ENCODE measurements around the gene ANKMY1.

Gene ANKMY1

GRCh38 chr2:240434728-240435456 lies 122.9 kb downstream of the ANKMY1 start:
- no peak for DNase-seq (ENCODE audit: low spot score)

GRCh38 chr2:240433973-240434727 lies 123.6 kb downstream of the ANKMY1 start:
- no peak for DNase-seq (ENCODE audit: low spot score)

DNA sequence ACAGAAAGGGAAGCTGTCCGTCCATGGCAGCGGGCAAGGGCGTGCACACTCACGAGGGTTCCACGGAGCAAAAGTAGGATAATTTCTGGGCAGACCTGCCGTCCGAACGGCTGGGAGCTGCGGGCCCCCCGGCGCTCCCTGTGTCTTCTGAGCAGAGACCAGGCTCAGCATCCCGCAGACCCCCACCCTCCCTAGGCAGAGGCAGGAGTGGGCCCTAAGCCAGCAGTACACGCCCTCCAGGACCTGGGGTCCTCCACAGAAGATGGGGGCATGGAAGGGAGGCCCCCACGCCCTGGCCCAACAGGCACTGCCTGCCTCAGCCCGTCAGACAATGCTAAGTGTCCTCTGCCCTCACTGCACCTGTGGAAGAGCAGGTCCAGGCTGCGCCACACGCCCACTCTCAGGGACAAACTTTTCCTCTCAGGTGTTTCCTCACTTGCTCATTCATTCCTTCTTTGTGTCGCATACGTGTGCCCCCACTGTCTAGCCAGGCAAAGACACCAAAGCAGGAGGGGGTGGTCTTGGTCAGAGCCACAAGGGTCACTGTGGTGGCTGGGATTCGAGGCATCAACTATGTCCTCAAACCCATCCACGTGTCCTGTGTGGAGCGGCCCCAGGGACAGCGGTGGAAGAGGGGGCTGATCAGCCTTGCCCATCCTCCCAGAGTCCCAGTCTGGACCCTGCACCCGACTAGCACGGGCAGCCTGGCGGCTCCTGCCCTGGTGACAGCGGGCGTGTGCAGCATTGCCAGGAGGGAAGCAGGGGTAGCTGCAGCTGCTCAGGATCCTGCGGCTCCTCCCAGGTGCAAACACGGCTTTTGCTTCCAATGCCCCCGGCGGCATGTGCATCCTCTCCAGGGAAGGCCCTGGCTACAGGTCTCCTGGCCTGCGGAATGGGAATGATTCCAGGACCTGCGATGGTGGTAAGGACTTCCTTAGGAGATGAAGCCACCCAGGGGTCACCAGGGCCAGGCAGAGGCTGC lies 124.7 kb downstream of the ANKMY1 start:
- no peak for DNase-seq (ENCODE audit: low spot score)

DNA sequence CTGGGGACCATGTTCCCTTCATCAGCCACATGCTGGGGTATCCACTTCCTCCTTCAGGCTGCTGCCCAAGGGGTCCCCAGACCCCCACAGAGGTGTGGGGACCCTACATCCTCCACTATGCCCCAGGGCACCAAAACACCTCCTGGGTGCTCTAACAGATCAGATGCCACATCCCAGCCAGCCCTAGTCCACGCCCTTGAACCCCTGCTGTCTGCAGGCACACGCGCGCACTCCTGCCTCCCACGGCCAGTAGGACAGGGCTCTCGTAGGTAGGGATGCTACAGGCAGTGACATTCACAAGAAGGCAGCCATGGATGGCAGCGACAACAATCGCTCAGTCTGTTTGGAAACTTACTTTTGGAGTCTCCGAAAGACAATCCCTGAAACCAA lies 125.4 kb downstream of the ANKMY1 start:
- DNase-seq (ENCODE audit: low spot score): no peak

DNA sequence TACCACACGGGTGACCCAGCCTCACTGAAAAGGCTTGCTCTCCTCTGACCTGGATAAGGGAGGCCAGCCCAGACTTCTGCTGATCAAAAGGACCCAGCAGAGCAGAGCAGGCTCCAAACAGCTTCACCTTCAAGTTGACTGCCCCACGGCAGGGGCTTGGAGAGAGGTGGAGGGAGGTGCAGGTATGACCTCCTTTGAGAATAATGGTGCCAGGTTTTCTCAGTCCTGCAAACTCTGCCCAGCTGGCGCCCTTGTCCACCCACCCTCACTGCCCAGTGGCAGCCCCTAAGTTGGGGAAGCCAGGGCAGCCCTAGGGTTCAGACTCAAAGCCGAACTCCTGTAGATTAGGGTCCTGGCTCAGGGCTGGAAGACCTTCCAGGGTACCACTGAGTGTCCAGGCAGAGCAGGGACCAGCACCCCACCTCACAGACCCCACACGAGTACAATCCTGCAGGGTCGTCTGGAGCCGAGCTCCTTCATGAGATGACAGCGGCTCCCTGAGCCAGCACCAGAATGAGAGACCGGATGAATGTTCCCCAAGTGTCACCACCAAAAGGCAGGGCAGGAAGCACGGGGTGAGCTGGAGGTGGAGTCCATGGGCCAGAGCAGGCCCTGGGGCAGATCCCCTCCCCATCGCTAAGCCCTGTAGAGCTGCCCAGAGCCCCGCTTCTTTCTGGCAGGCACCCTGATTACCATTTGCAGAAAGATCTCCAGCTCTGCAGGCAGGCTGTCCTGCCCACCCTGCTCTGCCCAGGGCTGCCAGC lies 125.9 kb downstream of the ANKMY1 start:
- no peak for DNase-seq (ENCODE audit: low spot score)

- DNase-seq (ENCODE audit: low spot score): no peak
These were observed 126.5 kb downstream of the ANKMY1 start for GRCh38 chr2:240431271-240431660.

- no peak for DNase-seq (ENCODE audit: low spot score)
These were observed 127.2 kb downstream of the ANKMY1 start for GRCh38 chr2:240430595-240430994.

DNA sequence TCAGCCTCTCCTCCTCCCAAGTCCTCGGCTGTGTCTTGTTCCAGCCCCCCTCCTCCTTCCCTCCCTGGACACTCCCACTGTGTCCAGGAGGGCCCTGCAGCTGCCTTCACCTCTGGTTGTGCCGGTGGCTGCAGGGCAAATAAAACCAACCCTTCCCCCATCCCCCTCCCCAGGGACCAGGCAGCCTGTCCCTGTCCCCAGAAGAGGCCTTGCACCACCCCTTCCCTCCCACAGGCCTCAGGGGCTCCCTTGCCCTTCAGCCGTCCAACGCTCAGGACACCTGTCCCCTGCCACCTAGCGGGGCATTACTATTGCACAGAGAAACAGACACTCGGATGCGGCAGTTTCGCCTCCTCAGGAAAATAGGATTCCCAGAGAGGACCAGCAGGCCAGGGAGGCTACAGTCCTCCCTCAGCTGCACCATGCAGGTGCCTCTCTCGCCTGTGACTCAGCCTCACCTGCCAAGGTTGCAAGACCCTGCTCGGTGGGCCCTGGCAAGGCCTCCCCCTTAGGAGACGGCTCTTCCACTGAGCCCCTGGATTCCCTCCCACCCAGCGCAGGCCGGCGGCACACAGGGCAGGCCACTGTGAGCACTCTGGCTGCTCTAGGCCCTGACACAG lies 127.8 kb downstream of the ANKMY1 start:
- no peak for DNase-seq (ENCODE audit: low spot score)

Measured in hematopoietic multipotent progenitor cell treated with erythropoietin and hydrocortisone succinate and interleukin-3 and kit ligand, for 15 days (in vitro differentiated cells).